Stimulated activated naive CD4-positive, alpha-beta T cell (primary cell): ENCODE measurements around the gene SLC22A23.

ENCODE experiments used
- DNase-seq, 6 experiments: peaks; one replicate each; lab custom pipeline; 2025; lab: John Stamatoyannopoulos, UW

Gene SLC22A23

GRCh38 chr6:3471286-3471685, 14.4 kb upstream of the SLC22A23 start:
- no peak for DNase-seq

- DNase-seq = no peak
Measured at GRCh38 chr6:3468585-3468984, 11.7 kb upstream of the SLC22A23 start.

- no peak for DNase-seq
Measured at GRCh38 chr6:3467996-3468395, 11.1 kb upstream of the SLC22A23 start.

- no peak for DNase-seq
Measured at GRCh38 chr6:3466488-3467219, 9.8 kb upstream of the SLC22A23 start.

- no peak for DNase-seq
Measured at GRCh38 chr6:3460253-3460652, 3.4 kb upstream of the SLC22A23 start.

- no peak for DNase-seq
Measured at GRCh38 chr6:3458706-3459421, 2.0 kb upstream of the SLC22A23 start.

GRCh38 chr6:3457710-3458602, 1.1 kb upstream of the SLC22A23 start:
- DNase-seq = peak in 3 of 6 experiments; percentile 15 to 37 (median 18)

GRCh38 chr6:3456395-3456897, 404 bp downstream of the SLC22A23 start:
- peak in 2 of 6 experiments; percentile 32 to 38 for DNase-seq

GRCh38 chr6:3455569-3456394, 1.1 kb downstream of the SLC22A23 start:
- DNase-seq = peak in 4 of 6 experiments; percentile 18 to 59 (median 42)

GRCh38 chr6:3455147-3455568, 1.7 kb downstream of the SLC22A23 start:
- peak; percentile 50 to 86 (median 68) for DNase-seq

GRCh38 chr6:3454273-3455010, 2.4 kb downstream of the SLC22A23 start:
- no peak for DNase-seq

GRCh38 chr6:3453413-3454272, 3.2 kb downstream of the SLC22A23 start:
- no peak for DNase-seq

- DNase-seq = no peak
Measured at GRCh38 chr6:3451498-3451897, 5.4 kb downstream of the SLC22A23 start.

GRCh38 chr6:3450888-3451287, 6.0 kb downstream of the SLC22A23 start:
- DNase-seq = no peak

GRCh38 chr6:3449750-3450305, 7.0 kb downstream of the SLC22A23 start:
- no peak for DNase-seq

GRCh38 chr6:3449321-3449720, 7.5 kb downstream of the SLC22A23 start:
- DNase-seq = peak in 3 of 6 experiments; percentile 37 to 52 (median 50)

GRCh38 chr6:3447005-3447404, 9.8 kb downstream of the SLC22A23 start:
- DNase-seq = no peak

- no peak for DNase-seq
Measured at GRCh38 chr6:3446184-3446583, 10.7 kb downstream of the SLC22A23 start.
